Measurements from ENCODE around the gene AGBL2.
"Not testable (repeated sequence)": the region's sequence is repeated elsewhere in the genome, so short reads cannot be mapped to it uniquely, and the experiment has no call there.

Gene AGBL2

DNA sequence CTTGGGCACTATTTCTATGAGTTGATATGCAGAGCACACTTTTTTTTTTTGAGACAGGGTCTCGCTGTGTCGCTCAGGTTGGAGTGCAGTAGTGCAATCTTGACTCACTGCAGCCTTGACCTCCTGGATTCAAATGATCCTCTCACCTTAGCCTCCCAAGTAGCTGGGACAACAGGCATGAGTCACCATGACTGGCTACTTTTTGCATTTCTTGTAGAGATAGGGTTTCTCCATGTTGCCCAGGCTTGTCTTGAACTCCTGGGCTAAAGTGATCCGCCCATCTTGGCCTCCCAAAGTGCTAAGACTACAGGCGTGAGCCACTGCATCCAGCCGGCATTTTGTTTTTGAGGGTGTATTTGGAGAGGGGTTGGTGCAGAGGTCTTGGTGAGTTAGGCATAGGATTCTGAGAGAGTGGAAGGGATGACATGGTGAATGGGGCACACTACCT is 42.9 kb downstream of the AGBL2 start:
- Histone ChIP-seq H3K9me3 (replicated peaks in 1 of 11) (no peaks in the 10 kb centered on the region), H3K4me1 (peaks cover 0 to 2% (median 0%) of the 10 kb centered on the region in 10 experiments; a peak in 3 of 20 replicates), H3K27ac (no peak overlapping the region), H3K9ac (no peak overlapping the region), H3K4me2 (no peak overlapping the region), H4K20me1 (no peaks in the 10 kb centered on the region), H3K4me3 (no peak overlapping the region), H3K27me3 (no peaks in the 10 kb centered on the region), H3K36me3 (no peaks in the 10 kb centered on the region)
- TF ChIP-seq Cebpa-rat (IDR thresholded peaks at IDR 0.05), result no peak

DNA sequence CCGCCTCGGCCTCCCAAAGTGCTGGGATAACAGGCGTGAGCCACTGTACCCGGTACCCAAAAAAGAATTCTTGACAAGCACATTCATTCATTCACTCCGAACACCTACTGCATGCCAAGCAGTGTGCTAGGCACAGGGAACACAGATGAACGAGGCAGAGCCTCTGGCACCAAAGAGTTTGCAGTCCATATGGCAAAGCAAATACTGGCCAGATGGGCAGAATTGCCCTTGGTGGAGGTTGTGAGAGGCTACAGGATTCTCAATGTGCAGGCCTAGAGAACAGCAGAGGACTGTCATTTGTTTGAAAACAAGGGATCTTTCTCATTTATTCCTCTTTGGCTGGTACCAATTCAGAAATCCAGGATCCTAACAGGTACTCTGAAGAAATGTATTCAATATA is 45.3 kb downstream of the AGBL2 start:
- Histone ChIP-seq H3K4me1 (peaks cover 0 to 13% (median 5%) of the 10 kb centered on the region in 10 experiments; a peak in 10 of 20 replicates), H3K4me3 (no peak overlapping the region)

GRCh38 chr11:47668665-47669064 is 46.5 kb downstream of the AGBL2 start:
- Histone ChIP-seq H3K36me3 (no peaks in the 10 kb centered on the region), H3K4me3 (no peak overlapping the region), H3K27ac (no peak overlapping the region), H3K9ac (no peak overlapping the region), H3K9me3 (replicated peaks in 1 of 11) (no peaks in the 10 kb centered on the region), H3K4me1 (peaks cover 0 to 25% (median 9%) of the 10 kb centered on the region in 10 experiments; a peak in 10 of 20 replicates), H4K20me1 (no peaks in the 10 kb centered on the region), H3K27me3 (no peaks in the 10 kb centered on the region), H3K4me2 (no peak overlapping the region)
- TF ChIP-seq Cebpa-rat (IDR thresholded peaks at IDR 0.05), result no peak

More for the DNA sequence above, 45.3 kb downstream of the AGBL2 start:
- Histone ChIP-seq H3K9me3 (replicated peaks in 1 of 11) (no peaks in the 10 kb centered on the region), H3K27me3 (no peaks in the 10 kb centered on the region), H3K9ac (no peak overlapping the region), H4K20me1 (no peaks in the 10 kb centered on the region), H3K27ac (no peak overlapping the region), H3K4me2 (no peak overlapping the region), H3K36me3 (no peaks in the 10 kb centered on the region)
- TF ChIP-seq Cebpa-rat (IDR thresholded peaks at IDR 0.05), result no peak

GRCh38 chr11:47667555-47667954 is 47.6 kb downstream of the AGBL2 start:
- Histone ChIP-seq H3K9ac (no peak overlapping the region), H3K9me3 (replicated peaks in 1 of 11) (no peaks in the 10 kb centered on the region), H3K27ac (no peak overlapping the region), H3K36me3 (no peaks in the 10 kb centered on the region), H3K4me3 (no peak overlapping the region), H3K4me2 (peak overlapping the region in 2 of 11 experiments; percentile 19 to 40; a peak in 1 of 22 replicates), H3K27me3 (no peaks in the 10 kb centered on the region), H4K20me1 (no peaks in the 10 kb centered on the region), H3K4me1 (peaks cover 0 to 30% (median 9%) of the 10 kb centered on the region in 10 experiments; a peak in 10 of 20 replicates)
- no peak for TF ChIP-seq Cebpa-rat (IDR thresholded peaks at IDR 0.05)

GRCh38 chr11:47667135-47667534 is 48.0 kb downstream of the AGBL2 start:
- Histone ChIP-seq H3K4me2 (peak overlapping the region in 2 of 11 experiments; percentile 19 to 40; a peak in 2 of 22 replicates), H3K9ac (no peak overlapping the region), H3K4me1 (peaks cover 0 to 30% (median 9%) of the 10 kb centered on the region in 10 experiments; a peak in 10 of 20 replicates), H3K36me3 (no peaks in the 10 kb centered on the region), H3K27ac (no peak overlapping the region), H4K20me1 (no peaks in the 10 kb centered on the region), H3K9me3 (replicated peaks in 1 of 11) (no peaks in the 10 kb centered on the region), H3K4me3 (no peak overlapping the region), H3K27me3 (no peaks in the 10 kb centered on the region)
- no peak for TF ChIP-seq Cebpa-rat (IDR thresholded peaks at IDR 0.05)

DNA sequence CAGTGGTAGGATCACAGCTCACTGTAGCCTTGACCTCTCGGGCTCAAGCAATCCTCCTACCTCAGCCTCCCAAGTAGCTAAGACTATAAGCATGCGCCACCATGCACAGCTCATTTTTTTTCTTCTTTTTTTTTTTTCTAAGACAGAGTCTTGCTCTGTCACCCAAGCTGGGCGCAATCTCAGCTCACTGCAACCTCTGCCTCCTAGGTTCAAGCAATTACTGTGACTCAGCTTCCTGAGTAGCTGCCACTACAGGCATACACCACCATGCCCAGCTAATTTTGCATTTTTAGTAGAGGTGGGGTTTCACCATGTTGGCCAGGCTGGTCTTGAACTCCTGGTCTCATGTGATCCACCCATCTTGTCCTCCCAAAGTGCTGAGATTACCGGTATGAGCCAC is 50.2 kb downstream of the AGBL2 start:
- H3K9me3 ChIP-seq (replicated peaks in 1 of 11); H4K20me1 ChIP-seq; H3K36me3 ChIP-seq; H3K9ac ChIP-seq; H3K27me3 ChIP-seq; H3K4me3 ChIP-seq; H3K27ac ChIP-seq: not testable (repeated sequence)
- H3K4me2 ChIP-seq, result peak overlapping the region in 8 of 11 experiments; percentile 1 to 57 (median 34); a peak in 13 of 22 replicates
- H3K4me1 ChIP-seq, result peaks cover 0 to 30% (median 9%) of the 10 kb centered on the region in 10 experiments; a peak in 10 of 20 replicates

DNA sequence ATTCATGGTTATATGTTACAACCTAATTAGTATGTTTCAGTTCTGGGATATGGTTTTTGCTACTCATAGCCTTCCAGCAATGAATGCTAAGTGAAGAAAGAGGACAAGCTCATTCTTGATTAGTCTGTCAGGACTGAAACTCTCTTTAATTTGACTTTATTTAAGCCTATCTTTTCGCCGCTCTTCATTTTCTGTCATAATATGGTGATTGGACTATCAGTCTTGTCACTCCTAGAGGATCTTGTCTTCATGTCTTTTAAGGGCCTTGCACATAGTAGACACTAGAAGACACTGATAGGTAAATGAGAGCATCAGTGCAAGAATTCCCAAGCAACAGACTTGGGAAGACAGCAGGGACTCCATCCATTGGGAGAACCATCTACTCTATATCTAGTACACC is 53.9 kb downstream of the AGBL2 start:
- no peak overlapping the region for H3K4me3 ChIP-seq
- H3K9ac ChIP-seq, result no peak overlapping the region
- H3K9me3 ChIP-seq (replicated peaks in 1 of 11), result no peaks in the 10 kb centered on the region
- H3K27ac ChIP-seq, result no peak overlapping the region
- peaks cover 0 to 24% (median 8%) of the 10 kb centered on the region in 10 experiments; a peak in 10 of 20 replicates for H3K4me1 ChIP-seq
- no peaks in the 10 kb centered on the region for H3K27me3 ChIP-seq
- TF ChIP-seq Cebpa-rat (IDR thresholded peaks at IDR 0.05), result no peak
- no peaks in the 10 kb centered on the region for H3K36me3 ChIP-seq
- no peaks in the 10 kb centered on the region for H4K20me1 ChIP-seq
- H3K4me2 ChIP-seq, result no peak overlapping the region

DNA sequence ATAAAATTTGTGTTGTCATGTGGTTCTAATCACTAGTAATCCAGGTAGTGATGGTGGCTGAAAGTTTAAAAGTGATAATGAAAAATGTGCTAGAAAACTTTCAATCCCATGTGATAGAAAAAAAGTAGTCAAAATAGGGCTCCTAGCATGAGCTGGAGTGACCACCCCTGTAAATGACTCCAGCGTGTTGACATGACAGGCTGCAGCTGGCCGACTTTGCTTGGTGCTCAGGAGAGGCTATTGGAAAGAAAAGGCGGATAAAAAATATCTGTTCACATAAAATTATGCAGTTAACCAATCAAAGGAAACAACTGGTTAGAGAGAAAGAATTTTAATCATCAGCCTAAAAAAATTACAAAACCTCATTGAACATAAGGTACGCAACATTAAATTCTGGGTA is 55.9 kb downstream of the AGBL2 start:
- Histone ChIP-seq H3K4me2 (no peak overlapping the region), H3K27ac (no peak overlapping the region), H3K36me3 (no peaks in the 10 kb centered on the region), H3K4me3 (no peak overlapping the region), H3K9ac (no peak overlapping the region), H3K4me1 (peaks cover 0 to 11% (median 0%) of the 10 kb centered on the region in 10 experiments; a peak in 6 of 20 replicates), H3K27me3 (no peaks in the 10 kb centered on the region), H3K9me3 (replicated peaks in 1 of 11) (no peaks in the 10 kb centered on the region), H4K20me1 (no peaks in the 10 kb centered on the region)
- TF ChIP-seq Cebpa-rat (IDR thresholded peaks at IDR 0.05), result no peak

- H4K20me1 ChIP-seq, result no peaks in the 10 kb centered on the region
- H3K27me3 ChIP-seq, result no peaks in the 10 kb centered on the region
- TF ChIP-seq Cebpa-rat (IDR thresholded peaks at IDR 0.05), result no peak
- H3K9ac ChIP-seq, result no peak overlapping the region
- H3K4me2 ChIP-seq, result no peak overlapping the region
- no peaks in the 10 kb centered on the region for H3K36me3 ChIP-seq
- no peak overlapping the region for H3K27ac ChIP-seq
- H3K9me3 ChIP-seq (replicated peaks in 1 of 11), result peaks cover 10 to 17% (median 17%) of the 10 kb centered on the region in 11 experiments
- no peak overlapping the region for H3K4me3 ChIP-seq
- H3K4me1 ChIP-seq, result no peaks in the 10 kb centered on the region
Observed at GRCh38 chr11:47656260-47656885, 58.8 kb downstream of the AGBL2 start.
